GM18520 (cell line): ENCODE data around the gene TNS4.

Source experiments
- ATAC-seq: cut with Tn5 transposase; IDR thresholded peaks from one replicate; pipeline ENCODE4 v1.9.1; 2021; ENCODE audit not compliant: unreplicated experiment

The TNS4 gene

GRCh38 chr17:40517286-40517662 is 15.9 kb upstream of the TNS4 start:
- ATAC-seq: no peak

GRCh38 chr17:40516581-40517285 is 15.3 kb upstream of the TNS4 start:
- no peak for ATAC-seq

DNA sequence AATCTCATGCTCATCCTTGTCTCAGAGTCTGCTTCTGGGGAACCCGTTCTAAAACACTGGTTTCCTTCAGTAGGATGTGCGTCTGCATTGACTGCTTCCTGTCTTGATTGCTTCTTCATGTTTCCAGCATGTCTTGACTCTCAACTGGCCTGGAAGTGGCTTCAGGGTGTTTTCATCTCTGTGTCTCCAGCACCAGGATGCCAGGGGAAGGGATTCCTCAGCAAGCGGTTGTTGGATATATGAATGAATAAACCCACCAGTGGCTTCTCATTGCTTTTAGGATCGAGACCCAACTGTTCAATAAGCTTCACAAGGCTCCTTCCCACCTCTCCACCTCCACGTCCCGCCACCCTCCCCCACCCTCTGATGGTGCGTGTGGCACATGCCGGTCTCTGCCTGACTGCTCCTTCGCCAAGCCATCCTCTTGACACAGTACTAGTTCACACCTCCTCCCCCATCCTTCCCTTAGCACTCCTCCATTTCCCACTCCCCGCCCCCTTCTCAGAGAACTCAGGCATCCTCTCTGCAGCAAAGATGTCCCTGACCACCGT is 14.1 kb upstream of the TNS4 start:
- ATAC-seq: no peak

DNA sequence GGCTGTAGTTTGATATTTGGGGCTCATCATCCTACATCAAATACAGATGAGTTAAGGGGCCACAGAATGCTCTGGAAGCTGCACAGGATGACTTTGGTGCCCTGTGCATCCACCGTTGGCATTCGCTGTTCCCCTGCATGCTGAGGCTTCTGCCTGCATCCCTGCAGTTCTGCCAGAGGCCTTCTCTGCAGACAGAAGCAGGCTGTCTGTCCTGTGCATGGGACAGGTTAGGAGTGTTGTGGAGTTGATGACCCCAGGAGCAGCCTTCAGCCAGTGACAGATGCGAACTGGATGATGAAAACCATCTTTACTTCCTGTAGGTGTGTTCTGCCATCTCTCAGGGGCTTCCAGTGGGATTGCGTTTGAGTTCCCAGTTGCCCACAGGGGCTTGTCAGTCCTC is 13.6 kb upstream of the TNS4 start:
- ATAC-seq: no peak

DNA sequence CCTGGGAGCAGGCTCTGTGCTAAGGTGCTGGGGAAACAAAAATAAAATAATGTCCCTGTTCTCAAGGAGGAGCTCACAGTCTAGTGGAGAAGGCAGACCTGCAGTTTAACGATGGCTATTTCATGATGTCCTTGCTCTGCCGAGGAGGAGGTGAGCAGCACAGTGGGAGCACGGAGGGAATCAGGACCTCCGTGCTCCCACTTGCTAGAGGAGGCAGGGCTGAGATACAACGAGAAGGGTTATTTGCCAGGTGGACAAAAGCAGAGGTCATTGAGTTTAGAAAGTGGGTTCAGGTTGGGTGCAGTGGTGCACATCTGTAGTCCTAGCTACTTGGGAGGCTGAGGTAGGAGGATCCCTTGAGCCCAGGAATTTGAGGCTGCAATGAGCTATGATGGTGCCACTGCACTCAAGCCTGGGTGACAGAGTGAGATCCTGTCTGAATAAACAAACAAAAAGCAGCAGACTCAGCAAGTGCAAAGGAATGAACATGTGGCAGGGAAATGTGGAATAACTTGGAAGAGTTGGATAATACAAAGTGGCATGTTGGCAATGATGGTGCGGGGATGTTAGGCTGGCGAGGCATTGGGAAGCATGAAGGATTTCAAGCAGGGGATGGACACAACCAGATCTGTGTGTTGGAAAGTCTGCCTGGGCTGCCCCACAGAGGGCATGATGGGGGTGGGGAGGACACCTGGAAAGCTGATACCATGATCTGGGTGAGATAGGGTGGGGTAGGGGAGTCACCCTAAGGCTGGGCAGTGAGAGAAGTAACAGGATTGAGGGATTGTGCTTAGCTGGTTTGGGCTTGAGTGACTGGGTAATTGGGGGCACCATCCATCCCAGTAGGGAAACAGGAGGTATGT is 12.8 kb upstream of the TNS4 start:
- no peak for ATAC-seq

GRCh38 chr17:40511667-40512220 is 10.3 kb upstream of the TNS4 start:
- no peak for ATAC-seq

DNA sequence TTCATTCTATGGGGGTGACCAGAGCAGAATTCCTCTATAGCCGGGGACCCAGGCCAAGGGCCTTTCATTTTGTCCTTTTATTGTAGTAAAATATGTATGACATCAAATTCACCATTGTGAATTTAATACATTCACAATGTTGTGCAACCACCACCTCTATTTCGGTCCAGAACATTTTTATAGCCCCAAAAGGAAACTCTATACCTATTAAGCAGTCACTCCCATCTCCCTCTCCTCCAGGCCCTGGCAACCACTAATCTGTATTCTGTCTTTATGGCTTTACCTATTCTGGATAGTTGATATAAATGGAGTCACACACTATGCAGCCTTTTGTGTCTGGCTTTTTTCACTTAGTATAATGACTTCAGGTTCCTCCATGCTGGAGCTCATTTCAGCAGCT is 9.7 kb upstream of the TNS4 start:
- no peak for ATAC-seq

- no peak for ATAC-seq
Measured at GRCh38 chr17:40510328-40510648, 8.9 kb upstream of the TNS4 start.

GRCh38 chr17:40509626-40510327 is 8.4 kb upstream of the TNS4 start:
- ATAC-seq: no peak

DNA sequence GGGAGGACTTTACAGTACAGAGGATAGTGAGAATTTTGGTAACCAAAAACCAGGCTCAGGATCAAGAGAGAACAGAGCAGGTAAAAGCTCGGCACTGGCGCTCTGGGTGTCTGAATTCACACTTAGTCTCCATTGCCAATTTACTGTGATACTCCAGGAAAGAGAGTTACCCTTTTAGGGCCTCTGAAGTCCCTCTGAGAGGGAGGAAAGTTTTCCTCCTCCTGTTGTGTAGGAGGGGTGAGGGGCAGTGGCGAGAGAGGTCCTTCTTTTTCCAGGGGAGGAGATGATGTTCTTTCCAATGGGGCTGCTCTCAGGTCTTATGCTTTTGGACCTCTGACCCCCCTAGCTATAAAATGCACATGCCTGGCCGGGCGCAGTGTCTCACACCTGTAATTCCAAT is 5.4 kb upstream of the TNS4 start:
- ATAC-seq: no peak

GRCh38 chr17:40503154-40503553 is 1.7 kb upstream of the TNS4 start:
- ATAC-seq: no peak

DNA sequence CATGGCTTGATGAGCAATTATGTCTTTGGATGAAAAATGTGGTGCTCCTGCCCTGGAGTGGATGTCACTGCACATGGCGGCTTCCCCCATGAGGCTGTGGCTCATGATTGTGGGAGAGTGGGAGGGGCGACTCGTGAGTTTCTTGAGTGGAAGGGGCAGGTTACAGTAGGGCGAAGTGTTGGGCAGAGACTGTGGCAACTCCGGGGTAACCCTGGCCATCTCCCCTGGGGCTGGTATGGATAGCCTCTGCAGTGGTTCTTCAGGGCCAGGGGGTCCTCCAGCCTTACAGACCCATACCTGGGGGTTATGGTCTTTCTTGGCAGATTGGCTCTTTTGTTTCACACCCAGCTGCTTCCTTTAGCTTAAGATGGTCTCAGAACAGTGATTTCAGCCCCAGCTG is 1.3 kb upstream of the TNS4 start:
- no peak for ATAC-seq

- no peak for ATAC-seq
Measured at GRCh38 chr17:40500709-40501108, 714 bp downstream of the TNS4 start.

GRCh38 chr17:40500190-40500589 is 1.2 kb downstream of the TNS4 start:
- no peak for ATAC-seq

DNA sequence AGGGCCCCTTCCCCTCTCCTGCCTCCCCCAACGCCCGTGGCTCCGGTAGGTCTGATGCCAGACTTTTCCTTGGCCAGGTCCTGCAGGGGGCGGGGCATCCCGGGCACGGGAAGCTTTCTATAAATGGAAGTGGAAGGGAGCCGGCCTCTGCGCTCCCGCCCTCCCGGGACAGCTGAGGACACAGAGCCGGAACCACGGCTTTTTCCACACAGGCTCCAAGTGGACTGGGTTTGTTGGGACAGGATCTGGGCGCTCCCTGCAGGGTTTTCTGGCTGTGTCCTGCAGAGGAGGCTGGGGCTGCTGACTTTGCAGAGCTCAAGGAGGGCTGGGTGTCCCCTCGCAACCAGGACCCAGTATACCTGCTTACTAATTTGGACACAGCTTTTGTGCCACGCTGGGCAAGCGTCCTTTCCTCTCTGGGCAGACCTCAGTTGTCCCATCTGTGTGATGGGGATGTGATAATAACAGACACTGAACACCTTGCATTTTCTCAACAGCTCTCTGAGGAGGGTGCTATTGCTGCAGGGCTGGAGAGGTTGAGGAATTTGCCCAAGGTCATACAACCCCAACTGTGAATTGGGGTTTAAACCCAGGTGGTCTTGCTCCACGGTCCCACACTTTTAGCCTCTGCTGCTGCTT is 1.8 kb downstream of the TNS4 start:
- no peak for ATAC-seq

DNA sequence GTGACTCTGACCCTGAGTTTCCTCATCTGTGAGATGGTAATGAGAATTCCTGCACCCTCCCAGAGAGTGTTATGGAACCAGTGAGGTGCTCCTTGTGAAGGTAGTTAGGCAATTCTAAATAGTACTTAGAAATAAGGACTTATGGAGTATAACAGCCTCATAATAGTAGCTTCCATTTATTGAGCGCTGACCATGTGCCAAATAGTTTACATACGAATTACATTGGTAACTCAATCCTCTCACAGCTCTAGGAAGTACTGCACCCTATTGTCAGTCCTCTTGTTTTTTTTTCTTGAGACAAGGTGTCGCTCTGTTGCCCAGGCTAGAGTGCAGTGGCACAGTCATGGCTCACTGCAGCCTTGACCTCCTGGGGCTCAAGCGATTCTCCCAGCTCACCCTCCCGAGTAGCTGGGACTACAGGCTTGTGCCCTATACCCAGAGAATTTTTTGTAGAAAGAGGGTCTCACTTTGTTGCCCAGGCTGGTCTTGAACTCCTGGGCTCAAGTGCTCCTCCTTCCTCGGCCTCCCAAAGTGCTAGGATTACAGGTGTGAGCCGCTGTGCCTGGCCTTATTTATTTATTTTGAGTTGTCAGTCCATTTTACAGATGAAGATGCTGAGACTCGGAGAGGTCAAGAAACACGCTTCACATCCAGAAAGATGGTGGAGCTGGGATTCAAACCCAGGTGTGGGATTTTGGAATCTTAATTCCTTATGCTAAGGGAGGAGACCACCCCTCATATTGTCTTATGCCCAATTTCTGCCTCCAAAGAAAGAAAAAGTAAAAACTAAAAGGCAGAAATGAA is 2.9 kb downstream of the TNS4 start:
- ATAC-seq: no peak

DNA sequence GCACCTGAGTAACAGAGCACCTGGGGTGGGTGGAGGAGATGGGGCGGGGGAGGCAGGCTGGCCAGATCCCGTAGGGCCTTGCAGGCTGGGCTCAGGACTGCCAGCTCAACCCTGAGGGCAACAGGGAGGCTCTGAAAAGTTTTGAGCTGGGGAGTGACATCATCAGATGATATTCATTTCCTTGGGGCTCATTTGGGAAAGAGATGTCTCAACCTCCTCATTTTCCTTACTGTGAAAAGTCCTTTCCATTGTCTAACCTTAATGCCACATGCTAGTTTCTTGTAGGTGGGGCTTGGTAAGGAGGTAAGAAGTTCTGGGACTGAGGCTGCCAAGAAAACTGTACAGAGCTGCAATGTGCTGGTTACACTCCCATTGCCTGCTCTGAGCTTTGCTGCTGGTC is 3.7 kb downstream of the TNS4 start:
- no peak for ATAC-seq

GRCh38 chr17:40496634-40497420 is 4.6 kb downstream of the TNS4 start:
- no peak for ATAC-seq

GRCh38 chr17:40496170-40496569 is 5.3 kb downstream of the TNS4 start:
- no peak for ATAC-seq
